ENCODE data around the gene EXD3. TPM values are rescaled to one million over a fixed set of nuclear protein-coding genes. Genes with fewer than 3 reads are reported as not detected.

EXD3 gene
- total and polyA plus RNA-seq, 8 donors: 12.9 to 105 (median 24.0) TPM

- Histone ChIP-seq H3K4me1 (peaks cover 33 to 74% (median 55%) of the 10 kb centered on the region in 4 donors), H3K9me3 (no peaks in the 10 kb centered on the region), H3K27ac (peak within 1 kb of the TSS; percentile 53 to 88 (median 79)), H3K27me3 (peaks cover 0 to 4% (median 0%) of the 10 kb centered on the region in 3 donors), H3K36me3 (peaks cover 5 to 59% (median 31%) of the 10 kb centered on the region in 4 donors), H3K4me3 (peak within 1 kb of the TSS; percentile 62 to 70 (median 68))
- peak; percentile 98 for DNase-seq
- 0 to 1% (median 0%) methylated on average over 2 to 62 of the region's 62 CpGs for WGBS, 5 donors
- TF ChIP-seq POLR2AphosphoS5 (IDR thresholded peaks at IDR 0.05) (peak; percentile 72 to 87 (median 81)), CTCF (IDR thresholded peaks at IDR 0.05) (no peak), POLR2A (IDR thresholded peaks at IDR 0.05) (no peak), EP300 (IDR thresholded peaks at IDR 0.05) (no peak)
- intact Hi-C loops (cut with DNase I; ENCODE audit: low total_unique reads): no loop called here
These were observed 36.2 kb upstream of the EXD3 start, which contains the start of gene NSMF for GRCh38 chr9:137459152-137459600. TSS of gene NSMF (minus strand) at chr9:137459334. CDS start at chr9:137459102, 232 bp downstream.

GRCh38 chr9:137458194-137459151, 35.5 kb upstream of the EXD3 start:
- TF ChIP-seq CTCF (IDR thresholded peaks at IDR 0.05): no peak
- no peak for TF ChIP-seq EP300 (IDR thresholded peaks at IDR 0.05)
- no peak for TF ChIP-seq POLR2A (IDR thresholded peaks at IDR 0.05)
- TF ChIP-seq POLR2AphosphoS5 (IDR thresholded peaks at IDR 0.05): no peak
- Histone ChIP-seq H3K36me3 (peaks cover 5 to 53% (median 28%) of the 10 kb centered on the region in 4 donors), H3K27ac (peak overlapping the region; percentile 53 to 88 (median 79)), H3K4me3 (peak overlapping the region; percentile 62 to 70 (median 68)), H3K4me1 (peaks cover 37 to 78% (median 59%) of the 10 kb centered on the region in 4 donors), H3K27me3 (peaks cover 0 to 4% (median 0%) of the 10 kb centered on the region in 3 donors), H3K9me3 (no peaks in the 10 kb centered on the region)
- intact Hi-C loops (cut with DNase I; ENCODE audit: low total_unique reads): no loop called here
- peak in 1 of 2 donors; percentile 76 for DNase-seq
- WGBS, 5 donors: 17 to 25% (median 19%) methylated on average over 20 to 88 of the region's 88 CpGs

DNA sequence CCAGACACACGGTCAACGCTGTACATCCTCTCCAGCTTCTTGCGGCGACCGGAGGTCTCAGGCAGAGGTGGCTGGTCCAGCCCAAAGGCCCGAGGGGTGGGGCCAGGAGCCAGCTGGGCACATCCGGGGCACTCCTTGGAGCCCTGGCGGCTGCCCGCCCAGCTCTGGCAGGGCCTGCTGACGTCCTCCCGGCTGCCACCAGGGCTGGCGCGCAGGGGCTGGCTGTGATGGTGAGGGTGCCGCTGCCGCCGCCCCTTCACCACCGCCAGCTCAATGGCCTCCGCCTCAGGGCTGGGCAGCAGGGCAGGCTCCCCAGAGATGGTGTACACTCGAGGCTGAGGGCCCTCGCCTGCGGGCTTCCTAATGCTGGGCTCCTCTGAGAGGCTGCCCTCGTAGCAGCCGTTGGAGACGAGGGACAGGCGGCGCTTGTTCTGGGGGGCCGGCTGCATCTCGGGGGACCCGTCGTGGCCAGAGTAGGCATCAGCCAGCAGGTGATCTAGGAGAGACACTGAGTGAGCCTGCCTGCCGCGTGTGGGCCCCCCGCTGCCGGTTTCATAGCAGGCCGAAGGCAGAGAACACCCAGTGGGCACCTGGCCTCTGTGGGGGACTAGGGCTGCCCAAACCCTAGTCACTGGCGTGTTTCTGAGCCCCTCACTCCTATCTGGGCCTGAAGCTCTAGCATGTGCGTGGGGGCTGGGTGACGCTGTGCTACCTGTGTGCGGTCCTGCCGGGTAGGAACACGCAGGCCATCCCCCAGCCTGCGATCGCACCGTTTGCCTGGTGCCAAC, 34.6 kb upstream of the EXD3 start:
- TF ChIP-seq CTCF (IDR thresholded peaks at IDR 0.05) (no peak), POLR2A (IDR thresholded peaks at IDR 0.05) (no peak), POLR2AphosphoS5 (IDR thresholded peaks at IDR 0.05) (no peak), EP300 (IDR thresholded peaks at IDR 0.05) (no peak)
- DNase-seq: peak in 1 of 2 donors; percentile 76
- H3K27me3 ChIP-seq: peaks cover 0 to 4% (median 0%) of the 10 kb centered on the region in 3 donors
- intact Hi-C loops (cut with DNase I; ENCODE audit: low total_unique reads): no loop called here
- H3K4me3 ChIP-seq: peak overlapping the region; percentile 62 to 70 (median 68)
- WGBS, 5 donors: 79 to 94% (median 86%) methylated on average over 8 to 44 of the region's 44 CpGs
- peak overlapping the region in 4 of 5 donors; percentile 56 to 88 (median 82) for H3K27ac ChIP-seq
- H3K9me3 ChIP-seq: no peaks in the 10 kb centered on the region
- H3K36me3 ChIP-seq: peaks cover 6 to 47% (median 30%) of the 10 kb centered on the region in 4 donors
- peaks cover 39 to 86% (median 66%) of the 10 kb centered on the region in 4 donors for H3K4me1 ChIP-seq

Data from stomach (tissue), 9 donors.